Esophagus muscularis mucosa (tissue), 4 donors: ENCODE measurements around the gene EMCN.

Source experiments
- EP300 ChIP-seq: sonication (generic); formaldehyde crosslinking; IDR thresholded peaks from one replicate; pipeline ENCODE4 v1.6.1; 2017; ENCODE audit warnings: antibody characterized with exemption
- POLR2A ChIP-seq: fragments of 450-650 bp; IDR thresholded peaks from one replicate; pipeline ENCODE4 v1.6.1; 2017; ENCODE audit warnings: antibody characterized with exemption, moderate library complexity, mild to moderate bottlenecking, low read depth
- POLR2AphosphoS5 ChIP-seq, 2 donors: sonication (generic); formaldehyde crosslinking; IDR thresholded peaks; one replicate each; pipeline ENCODE4 v1.6.1; 2017; ENCODE audit warnings: antibody characterized with exemption in 2 of 2
- TF ChIP-seq, protein P1 (sequence below), 3 experiments: fragments of 200-600 bp in 2 of 3; fragments of 450-650 bp in 1 of 3; sonication (generic) in 2 of 3; IDR thresholded peaks; one replicate each; pipeline ENCODE4 v1.5.1; 2017 to 2019; ENCODE audit warnings: antibody characterized with exemption in 3 of 3, mild to moderate bottlenecking in 2 of 3, moderate library complexity in 1 of 3

DNA sequence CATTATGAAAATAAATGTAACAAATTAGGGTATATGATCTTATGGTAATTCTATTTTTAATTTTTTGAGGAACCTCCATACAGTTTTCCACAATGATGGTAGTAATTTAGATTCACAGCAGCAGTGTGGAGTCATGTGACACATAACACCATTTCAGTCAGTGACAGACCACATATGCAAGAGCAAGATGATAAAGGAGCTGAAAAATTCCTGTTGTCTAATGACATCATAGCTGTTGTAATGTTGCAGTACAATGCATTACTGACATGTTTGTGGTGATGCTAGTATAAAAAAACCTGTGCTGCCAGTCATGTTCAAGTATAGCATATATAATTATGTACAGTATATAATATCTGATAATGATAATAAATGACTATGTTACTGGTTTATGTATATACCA lies 28.5 kb downstream of the EMCN start:
- TF ChIP-seq POLR2A (no peak), EP300 (no peak), POLR2AphosphoS5 (IDR thresholded peaks at IDR 0.05) (no peak)
- TF ChIP-seq, protein P1, sequence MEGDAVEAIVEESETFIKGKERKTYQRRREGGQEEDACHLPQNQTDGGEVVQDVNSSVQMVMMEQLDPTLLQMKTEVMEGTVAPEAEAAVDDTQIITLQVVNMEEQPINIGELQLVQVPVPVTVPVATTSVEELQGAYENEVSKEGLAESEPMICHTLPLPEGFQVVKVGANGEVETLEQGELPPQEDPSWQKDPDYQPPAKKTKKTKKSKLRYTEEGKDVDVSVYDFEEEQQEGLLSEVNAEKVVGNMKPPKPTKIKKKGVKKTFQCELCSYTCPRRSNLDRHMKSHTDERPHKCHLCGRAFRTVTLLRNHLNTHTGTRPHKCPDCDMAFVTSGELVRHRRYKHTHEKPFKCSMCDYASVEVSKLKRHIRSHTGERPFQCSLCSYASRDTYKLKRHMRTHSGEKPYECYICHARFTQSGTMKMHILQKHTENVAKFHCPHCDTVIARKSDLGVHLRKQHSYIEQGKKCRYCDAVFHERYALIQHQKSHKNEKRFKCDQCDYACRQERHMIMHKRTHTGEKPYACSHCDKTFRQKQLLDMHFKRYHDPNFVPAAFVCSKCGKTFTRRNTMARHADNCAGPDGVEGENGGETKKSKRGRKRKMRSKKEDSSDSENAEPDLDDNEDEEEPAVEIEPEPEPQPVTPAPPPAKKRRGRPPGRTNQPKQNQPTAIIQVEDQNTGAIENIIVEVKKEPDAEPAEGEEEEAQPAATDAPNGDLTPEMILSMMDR (IDR thresholded peaks at IDR 0.05), result no peak
